HG03558 (cell line): ENCODE measurements around the gene NAGLU.
"Not testable (repeated sequence)": the region's sequence is repeated elsewhere in the genome, so short reads cannot be mapped to it uniquely, and the experiment has no call there.

Experiments used
- ATAC-seq: cut with Tn5 transposase; IDR thresholded peaks from one replicate; pipeline ENCODE4 v1.9.1; 2021; ENCODE audit warnings: moderate number of reproducible peaks; ENCODE audit not compliant: unreplicated experiment; ENCODE audit errors: extremely low read depth

NAGLU gene

DNA sequence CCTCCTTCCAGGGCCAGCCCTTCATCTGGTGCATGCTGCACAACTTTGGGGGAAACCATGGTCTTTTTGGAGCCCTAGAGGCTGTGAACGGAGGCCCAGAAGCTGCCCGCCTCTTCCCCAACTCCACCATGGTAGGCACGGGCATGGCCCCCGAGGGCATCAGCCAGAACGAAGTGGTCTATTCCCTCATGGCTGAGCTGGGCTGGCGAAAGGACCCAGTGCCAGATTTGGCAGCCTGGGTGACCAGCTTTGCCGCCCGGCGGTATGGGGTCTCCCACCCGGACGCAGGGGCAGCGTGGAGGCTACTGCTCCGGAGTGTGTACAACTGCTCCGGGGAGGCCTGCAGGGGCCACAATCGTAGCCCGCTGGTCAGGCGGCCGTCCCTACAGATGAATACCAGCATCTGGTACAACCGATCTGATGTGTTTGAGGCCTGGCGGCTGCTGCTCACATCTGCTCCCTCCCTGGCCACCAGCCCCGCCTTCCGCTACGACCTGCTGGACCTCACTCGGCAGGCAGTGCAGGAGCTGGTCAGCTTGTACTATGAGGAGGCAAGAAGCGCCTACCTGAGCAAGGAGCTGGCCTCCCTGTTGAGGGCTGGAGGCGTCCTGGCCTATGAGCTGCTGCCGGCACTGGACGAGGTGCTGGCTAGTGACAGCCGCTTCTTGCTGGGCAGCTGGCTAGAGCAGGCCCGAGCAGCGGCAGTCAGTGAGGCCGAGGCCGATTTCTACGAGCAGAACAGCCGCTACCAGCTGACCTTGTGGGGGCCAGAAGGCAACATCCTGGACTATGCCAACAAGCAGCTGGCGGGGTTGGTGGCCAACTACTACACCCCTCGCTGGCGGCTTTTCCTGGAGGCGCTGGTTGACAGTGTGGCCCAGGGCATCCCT is 7.4 kb downstream of the NAGLU start:
- ATAC-seq = no peak

DNA sequence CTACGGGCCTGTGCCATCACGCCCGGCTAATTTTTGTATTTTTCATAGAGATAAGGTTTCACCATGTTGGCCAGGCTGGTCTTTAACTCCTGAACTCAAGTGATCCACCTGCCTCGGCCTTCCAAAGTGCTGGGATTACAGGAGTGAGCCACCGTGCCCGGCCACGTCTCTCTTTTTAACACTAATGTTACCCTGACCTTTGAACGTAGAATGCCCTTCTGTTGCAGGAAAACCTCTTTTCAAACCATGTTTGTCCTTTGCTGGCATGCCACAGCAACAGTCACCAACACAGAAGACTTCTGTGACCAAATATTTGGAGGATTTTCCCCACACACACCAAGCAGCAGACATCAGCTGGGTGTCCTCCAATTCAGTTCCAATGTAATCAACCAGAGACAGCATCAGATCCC is 8.8 kb downstream of the NAGLU start:
- no peak for ATAC-seq

GRCh38 chr17:42545755-42546505 is 9.9 kb downstream of the NAGLU start:
- not testable (repeated sequence) for ATAC-seq

DNA sequence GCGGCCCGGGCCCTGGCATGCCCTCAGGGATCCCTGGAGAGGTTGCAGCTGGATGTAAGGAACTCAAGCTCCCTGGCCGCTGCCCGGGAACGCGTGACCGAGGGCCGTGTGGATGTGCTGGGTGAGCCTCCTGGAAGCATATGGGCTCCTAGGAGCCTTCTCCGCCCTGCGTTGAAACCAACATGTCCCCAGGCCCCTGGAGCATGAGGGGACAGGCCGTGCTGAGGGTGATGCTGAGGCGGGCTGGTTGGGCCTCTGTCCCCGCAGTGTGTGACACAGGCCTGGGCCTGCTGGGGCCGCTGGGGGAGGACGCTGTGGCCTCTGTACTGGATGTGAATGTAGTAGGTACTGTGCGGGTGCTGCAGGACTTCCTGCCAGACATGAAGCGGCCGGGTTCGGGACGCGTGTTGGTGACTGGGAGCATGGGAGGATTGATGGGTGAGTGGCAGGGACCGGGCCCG is 11.0 kb downstream of the NAGLU start:
- no peak for ATAC-seq

GRCh38 chr17:42547698-42548069 is 11.6 kb downstream of the NAGLU start:
- ATAC-seq = no peak

DNA sequence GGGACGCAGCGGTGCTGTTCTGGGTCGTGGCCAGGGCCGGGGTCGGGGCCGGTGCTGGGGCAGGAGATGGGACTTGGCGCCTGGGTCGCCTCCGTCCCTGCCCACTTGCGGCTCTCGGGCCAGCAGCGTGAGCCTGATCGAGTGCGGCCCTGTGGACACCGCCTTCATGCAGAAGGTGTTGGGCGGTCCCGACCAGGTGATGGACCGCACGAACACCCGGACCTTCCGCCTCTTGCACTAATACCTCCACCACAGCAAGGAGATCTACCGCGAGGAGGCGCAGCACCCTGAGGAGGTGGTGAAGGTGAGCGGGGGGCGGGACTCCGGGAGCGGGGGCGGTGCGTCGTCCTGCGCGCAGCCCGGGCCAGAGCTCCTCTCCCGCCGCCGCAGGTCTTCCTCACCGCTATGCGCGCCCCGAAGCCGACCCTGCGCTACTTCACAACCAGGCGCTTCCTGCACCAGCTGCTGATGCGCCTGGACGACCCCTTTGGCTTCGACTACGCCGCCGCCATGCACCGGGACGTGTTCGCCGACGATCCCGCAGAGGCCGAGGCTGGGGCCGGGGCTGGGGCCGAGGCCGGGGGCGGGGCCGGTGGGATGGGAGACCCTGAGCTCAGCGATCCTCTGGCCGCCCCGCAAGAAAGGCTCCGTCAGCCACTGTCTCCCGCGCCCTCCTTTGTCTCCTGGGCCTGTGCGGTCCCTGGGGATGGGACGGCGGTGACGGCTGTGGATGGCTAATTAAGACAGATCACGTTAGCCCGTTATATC is 12.2 kb downstream of the NAGLU start:
- no peak for ATAC-seq

DNA sequence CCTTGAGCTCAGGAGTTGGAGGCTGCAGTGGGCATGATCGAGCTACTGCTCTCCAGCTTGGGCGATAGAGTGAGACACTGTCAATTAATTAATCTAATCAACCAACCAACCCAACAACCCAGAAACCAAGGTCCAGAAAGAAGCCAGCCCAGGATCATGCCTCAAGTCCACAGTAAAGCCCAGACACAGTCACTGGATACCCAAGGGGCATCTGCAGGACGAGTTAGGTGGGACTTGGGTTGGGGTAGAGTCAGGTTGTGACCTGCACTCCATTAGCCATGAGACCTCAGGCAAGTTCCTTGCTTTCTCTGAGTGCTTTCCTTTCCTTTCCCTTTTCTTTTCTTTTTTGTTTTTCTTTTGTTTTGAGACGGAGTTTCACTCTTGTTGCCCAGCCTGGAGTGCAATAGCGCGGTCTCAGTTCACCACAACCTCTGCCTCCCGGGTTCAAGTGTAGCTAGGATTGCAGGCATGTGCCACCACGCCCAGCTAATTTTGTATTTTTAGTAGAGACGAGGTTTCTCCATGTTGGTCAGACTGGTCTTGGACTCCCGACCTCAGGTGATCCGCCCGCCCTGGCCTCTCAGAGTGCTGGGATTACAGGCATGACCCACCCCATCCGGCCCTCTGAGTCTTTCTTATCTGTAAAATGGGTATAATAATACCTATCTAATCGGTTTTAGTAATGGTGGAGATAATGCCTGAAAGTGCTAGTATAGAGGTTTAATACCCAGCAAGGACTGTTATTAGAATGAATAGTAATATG is 13.1 kb downstream of the NAGLU start:
- no peak for ATAC-seq

DNA sequence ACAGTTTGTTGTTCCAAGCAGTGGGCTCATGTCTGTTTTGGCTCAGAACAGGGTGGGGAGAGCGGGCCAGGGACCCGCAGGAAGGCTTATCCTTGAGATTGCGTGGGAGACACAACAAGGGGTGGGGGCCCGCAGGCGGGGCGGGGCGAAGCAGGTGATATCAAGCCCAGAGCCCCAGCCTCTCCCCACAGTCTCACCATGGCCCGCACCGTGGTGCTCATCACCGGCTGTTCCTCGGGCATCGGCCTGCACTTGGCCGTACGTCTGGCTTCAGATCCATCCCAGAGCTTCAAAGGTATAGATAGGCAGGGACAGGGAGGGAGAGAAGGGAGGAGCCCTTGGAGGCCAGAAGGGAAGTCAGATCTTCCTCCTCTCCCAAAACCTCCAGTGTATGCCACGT is 16.7 kb downstream of the NAGLU start, which contains the start of gene HSD17B1:
Gene HSD17B1, plus strand, starts transcription at position 188 of the 400 bp plus-strand sequence. Its CDS starts 11 bp downstream, at position 199.
- not testable (repeated sequence) for ATAC-seq

- no peak for ATAC-seq
These were observed 17.2 kb downstream of the NAGLU start for GRCh38 chr17:42553161-42553818.

- no peak for ATAC-seq
These were observed 17.8 kb downstream of the NAGLU start for GRCh38 chr17:42553866-42554249.

GRCh38 chr17:42554250-42555121 is 18.4 kb downstream of the NAGLU start:
- peak; percentile 54 for ATAC-seq

DNA sequence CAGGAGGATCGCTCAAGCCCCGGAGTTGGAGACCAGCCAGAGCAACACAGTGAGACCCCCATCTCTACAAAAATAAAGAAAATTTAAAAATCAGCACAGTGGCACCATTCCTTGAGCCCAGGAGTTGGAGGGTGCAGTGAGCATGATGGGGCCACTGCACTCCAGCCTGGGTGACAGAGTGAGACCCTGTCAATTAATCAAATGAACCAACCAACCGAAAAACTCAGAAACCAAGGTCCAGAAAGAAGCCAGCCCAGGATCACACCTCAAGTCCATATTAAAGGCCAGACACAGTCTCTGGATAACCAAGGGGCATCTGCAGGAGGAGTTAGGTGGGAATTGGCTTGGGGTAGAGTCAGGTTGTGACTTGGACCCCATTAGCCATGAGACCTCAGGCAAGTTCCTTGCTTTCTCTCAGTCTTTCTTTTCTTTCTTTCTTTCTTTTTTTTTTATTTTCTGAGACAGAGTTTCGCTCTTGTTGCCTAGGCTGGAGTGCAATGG is 19.1 kb downstream of the NAGLU start:
- no peak for ATAC-seq

DNA sequence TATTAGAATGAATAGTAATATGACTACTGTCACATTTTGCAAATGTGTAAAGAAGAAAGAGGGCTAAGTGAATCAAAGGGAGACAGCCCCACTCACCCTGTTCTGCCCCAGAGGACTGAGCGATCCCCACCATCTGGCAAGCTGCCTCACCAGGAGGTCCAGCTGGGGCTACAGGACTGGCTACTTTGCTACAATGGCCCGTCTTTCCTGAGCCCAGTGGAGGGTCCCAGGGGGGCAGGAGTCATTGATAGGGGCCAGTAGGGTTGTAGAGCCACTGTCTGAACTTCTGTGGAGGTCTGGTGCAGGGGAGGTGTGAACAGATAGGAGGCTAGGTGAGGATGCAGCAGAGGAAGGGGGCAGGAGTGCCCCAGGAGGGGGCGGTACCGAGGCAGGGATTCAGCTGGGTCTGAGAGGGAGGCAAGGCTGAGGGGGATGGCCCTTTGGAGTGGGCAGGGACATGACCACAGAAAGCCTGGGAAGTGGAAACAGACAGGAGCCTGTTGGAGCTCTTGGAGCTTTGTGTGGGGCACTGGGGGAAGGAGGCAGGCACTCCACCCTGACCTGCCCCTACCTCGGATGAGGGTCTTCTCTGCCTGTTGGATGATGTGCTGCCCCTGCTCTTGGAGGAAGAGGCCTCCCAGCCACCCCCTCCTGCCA is 20.0 kb downstream of the NAGLU start:
- ATAC-seq = not testable (repeated sequence)

DNA sequence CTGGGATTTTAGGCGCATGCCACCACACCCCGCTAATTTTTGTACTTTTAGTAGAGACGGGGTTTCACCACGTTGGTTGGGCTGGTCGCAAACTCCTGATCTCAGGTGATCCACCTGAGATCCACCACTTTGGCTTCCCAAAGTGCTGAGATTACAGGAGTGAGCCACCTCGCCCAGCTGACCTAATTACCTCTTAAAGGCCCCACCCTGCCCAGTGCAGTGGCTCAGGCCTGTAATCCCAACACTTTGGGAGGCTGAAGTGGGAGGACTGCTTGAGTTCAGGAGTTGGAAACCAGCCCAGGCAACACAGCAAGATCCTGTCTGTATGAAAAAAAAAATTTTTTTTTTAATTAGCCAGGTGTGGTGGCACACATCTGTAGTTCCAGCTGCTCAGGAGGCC is 23.0 kb downstream of the NAGLU start:
- ATAC-seq = no peak

GRCh38 chr17:42560246-42560645 is 24.2 kb downstream of the NAGLU start:
- ATAC-seq = no peak

GRCh38 chr17:42561897-42562387 is 25.9 kb downstream of the NAGLU start, which contains the start of gene COASY:
COASY (plus strand) TSS chr17:42562148; CDS start chr17:42562623, 475 bp downstream.
- no peak for ATAC-seq

GRCh38 chr17:42562388-42563142 is 26.5 kb downstream of the NAGLU start:
- no peak for ATAC-seq
